Fibroblast of lung (primary cell): ENCODE results near the gene DCUN1D1. TPM values are rescaled to one million over a fixed set of nuclear protein-coding genes. Genes with fewer than 3 reads are reported as not detected.

Source experiments
- DNase-seq, 2 donors: peaks; one replicate each; pipeline versions ENCODE4 v3.0.0 to v3.0.0-alpha.2; 2010; ENCODE audit warnings: low read depth in 2 of 2
- H2AFZ ChIP-seq: 2 replicates; pipeline ENCODE4 v1.5.1; 2012; ENCODE audit warnings: low read length, control low read depth, inconsistent platforms
- H3K27ac ChIP-seq: 2 replicates; pipeline ENCODE4 v1.5.1; 2011; ENCODE audit warnings: low read length, control low read depth; ENCODE audit not compliant: insufficient read depth
- H3K27me3 ChIP-seq: 2 replicates; pipeline ENCODE4 v1.5.1; 2011; ENCODE audit warnings: mild to moderate bottlenecking, low read length; ENCODE audit not compliant: control insufficient read depth, insufficient read depth
- H3K36me3 ChIP-seq: 2 replicates; pipeline ENCODE4 v1.5.1; 2011; ENCODE audit warnings: low read length; ENCODE audit not compliant: control insufficient read depth, insufficient read depth
- H3K4me1 ChIP-seq: 2 replicates; pipeline ENCODE4 v1.5.1; 2011; ENCODE audit warnings: low read length; ENCODE audit not compliant: control insufficient read depth, insufficient read depth; ENCODE audit errors: extremely low read depth
- H3K4me2 ChIP-seq: 2 replicates; pipeline ENCODE4 v1.5.1; 2011; ENCODE audit warnings: low read length, control low read depth; ENCODE audit not compliant: insufficient read depth; ENCODE audit errors: extremely low read depth
- H3K4me3 ChIP-seq, 4 experiments: fragments of 200-600 bp in 1 of 4; sonication (generic) in 1 of 4; replicated peaks in 1 of 4; 2 replicates each; pipeline ENCODE4 v1.5.1; 2011 to 2016; ENCODE audit warnings: low read length in 4 of 4, low read depth in 3 of 4, mild to moderate bottlenecking in 3 of 4, control low read depth in 2 of 4, inconsistent platforms in 1 of 4, mixed read lengths in 1 of 4; ENCODE audit not compliant: insufficient read depth in 1 of 4; ENCODE audit errors: control extremely low read depth in 1 of 4
- H3K79me2 ChIP-seq: 2 replicates; pipeline ENCODE4 v1.5.1; 2012; ENCODE audit warnings: mild to moderate bottlenecking, low read length, inconsistent platforms; ENCODE audit not compliant: control insufficient read depth, insufficient read depth
- H3K9ac ChIP-seq: 2 replicates; pipeline ENCODE4 v1.5.1; 2011; ENCODE audit warnings: mild to moderate bottlenecking, low read length, control low read depth; ENCODE audit not compliant: insufficient read depth
- H3K9me3 ChIP-seq: 2 replicates; pipeline ENCODE4 v1.5.1; 2012; ENCODE audit warnings: low read depth, low read length; ENCODE audit not compliant: control insufficient read depth, insufficient read depth
- H4K20me1 ChIP-seq: 2 replicates; pipeline ENCODE4 v1.5.1; 2011; ENCODE audit warnings: low read length; ENCODE audit not compliant: control insufficient read depth, insufficient read depth; ENCODE audit errors: extremely low read depth
- CTCF ChIP-seq, 2 donors: IDR thresholded peaks in 1 of 2; conservative IDR thresholded peaks in 1 of 2; 1 replicate in 1 of 2; 2 replicates in 1 of 2; pipeline ENCODE4 v1.5.1; 2011 to 2012; ENCODE audit warnings: low read length in 2 of 2, control low read depth in 1 of 2, inconsistent platforms in 1 of 2, low read depth in 1 of 2, mild to moderate bottlenecking in 1 of 2
- EZH2 ChIP-seq: IDR thresholded peaks from 2 replicates; pipeline ENCODE4 v1.5.1; 2012; ENCODE audit warnings: low read length, control low read depth, mild to moderate bottlenecking; ENCODE audit errors: missing control alignments
- polyA plus RNA-seq, 2 donors: library from polyadenylated mRNA; depleted of rRNA in 1 of 2; stranded (reverse) in 1 of 2; unstranded in 1 of 2; fragments of >200 nt; gene quantifications; 2 replicates each; pipeline ENCODE4 v1.2.1, GENCODE V29; 2011 to 2012; ENCODE audit warnings: missing spikeins in 1 of 2
- total RNA-seq: library from RNA; depleted of rRNA; stranded (reverse); fragments of >200 nt; gene quantifications from 2 replicates; pipeline ENCODE4 v1.2.1, GENCODE V29; 2014

DCUN1D1 gene
- total and polyA plus RNA-seq, 2 donors (not counting 1 experiment from before 2014, with no cell fraction given) = 26.6 to 31.0 TPM

GRCh38 chr3:182920515-182921084, 59.7 kb downstream of the DCUN1D1 start:
- Histone ChIP-seq H3K27ac (no peak overlapping the region), H2AFZ (no peak overlapping the region), H3K9ac (no peak overlapping the region), H3K27me3 (no peaks in the 10 kb centered on the region), H3K36me3 (no peaks in the 10 kb centered on the region), H3K4me3 (no peak overlapping the region), H3K9me3 (no peaks in the 10 kb centered on the region), H3K4me2 (no peak overlapping the region), H3K79me2 (no peaks in the 10 kb centered on the region), H3K4me1 (no peaks in the 10 kb centered on the region), H4K20me1 (no peaks in the 10 kb centered on the region)
- no peak for TF ChIP-seq CTCF (conservative IDR thresholded peaks at IDR 0.05 in 1 of 2, IDR thresholded peaks at IDR 0.05 in 1 of 2; ENCODE audit: low read depth in 1 of 2, low read length in 2 of 2)
- TF ChIP-seq EZH2 = no peak
- peak; percentile 19 to 20 for DNase-seq

- Histone ChIP-seq H4K20me1 (no peaks in the 10 kb centered on the region), H3K27me3 (no peaks in the 10 kb centered on the region)
Measured at GRCh38 chr3:182919866-182920357, 60.4 kb downstream of the DCUN1D1 start.

GRCh38 chr3:182917134-182917533, 63.2 kb downstream of the DCUN1D1 start:
- no peak for DNase-seq
- TF ChIP-seq CTCF (conservative IDR thresholded peaks at IDR 0.05 in 1 of 2, IDR thresholded peaks at IDR 0.05 in 1 of 2; ENCODE audit: low read depth in 1 of 2, low read length in 2 of 2) (no peak), EZH2 (no peak)
- H3K36me3 ChIP-seq = no peaks in the 10 kb centered on the region
- H4K20me1 ChIP-seq = no peaks in the 10 kb centered on the region
- H3K27me3 ChIP-seq = no peaks in the 10 kb centered on the region
- no peak overlapping the region for H3K27ac ChIP-seq
- no peaks in the 10 kb centered on the region for H3K4me1 ChIP-seq
- H3K79me2 ChIP-seq = no peaks in the 10 kb centered on the region
- no peak overlapping the region for H2AFZ ChIP-seq
- H3K4me2 ChIP-seq = no peak overlapping the region
- H3K9me3 ChIP-seq = no peaks in the 10 kb centered on the region
- no peak overlapping the region for H3K9ac ChIP-seq
- H3K4me3 ChIP-seq = no peak overlapping the region

More at GRCh38 chr3:182919866-182920357, 60.4 kb downstream of the DCUN1D1 start:
- Histone ChIP-seq H3K4me3 (no peak overlapping the region), H2AFZ (no peak overlapping the region), H3K9me3 (no peaks in the 10 kb centered on the region), H3K27ac (no peak overlapping the region), H3K79me2 (no peaks in the 10 kb centered on the region), H3K4me1 (no peaks in the 10 kb centered on the region), H3K36me3 (no peaks in the 10 kb centered on the region), H3K9ac (no peak overlapping the region), H3K4me2 (no peak overlapping the region)
- TF ChIP-seq EZH2 (no peak), CTCF (conservative IDR thresholded peaks at IDR 0.05 in 1 of 2, IDR thresholded peaks at IDR 0.05 in 1 of 2; ENCODE audit: low read depth in 1 of 2, low read length in 2 of 2) (no peak)
- DNase-seq = no peak
